CD14-positive monocyte (primary cell): ENCODE data around the gene URB1. TPM values are rescaled to one million over a fixed set of nuclear protein-coding genes. Genes with fewer than 3 reads are reported as not detected.
A peak's percentile ranks its signal among the peaks of the same experiment; 100 is the strongest.

Experiments
- DNase-seq, 3 donors: peaks; one replicate each; pipeline ENCODE4 v3.0.0-alpha.2; 2011 to 2022
- H2AFZ ChIP-seq: 2 replicates; pipeline ENCODE4 v1.6.0; 2012; ENCODE audit warnings: mild to moderate bottlenecking, low read depth, low read length, inconsistent platforms; ENCODE audit not compliant: insufficient read depth, poor library complexity, severe bottlenecking
- H3K27ac ChIP-seq, 2 donors: 1 replicate in 1 of 2; 2 replicates in 1 of 2; pipeline ENCODE4 v1.5.1; 2012 to 2013; ENCODE audit warnings: low read length in 2 of 2, control low read depth in 1 of 2, inconsistent platforms in 1 of 2, low read depth in 1 of 2, mild to moderate bottlenecking in 1 of 2
- H3K27me3 ChIP-seq, 2 donors: one replicate each; pipeline versions ENCODE4 v1.6.0 to v1.6.1; 2011 to 2013; ENCODE audit warnings: low read length in 2 of 2; ENCODE audit not compliant: control insufficient read depth in 2 of 2, insufficient read depth in 2 of 2
- H3K36me3 ChIP-seq, 2 donors: replicated peaks in 1 of 2; 1 replicate in 1 of 2; 2 replicates in 1 of 2; pipeline versions ENCODE4 v1.5.1 to v1.6.1; 2012 to 2013; ENCODE audit warnings: low read length in 2 of 2, control low read depth in 1 of 2, inconsistent platforms in 1 of 2, mild to moderate bottlenecking in 1 of 2; ENCODE audit not compliant: insufficient read depth in 2 of 2, control insufficient read depth in 1 of 2
- H3K4me1 ChIP-seq, 2 donors: 1 replicate in 1 of 2; 2 replicates in 1 of 2; pipeline versions ENCODE4 v1.5.1 to v1.6.1; 2012 to 2013; ENCODE audit warnings: low read length in 2 of 2, control low read depth in 1 of 2, inconsistent platforms in 1 of 2, mild to moderate bottlenecking in 1 of 2, moderate library complexity in 1 of 2; ENCODE audit not compliant: insufficient read depth in 2 of 2, control insufficient read depth in 1 of 2
- H3K4me2 ChIP-seq: replicated peaks from 2 replicates; pipeline ENCODE3; 2012; ENCODE audit warnings: low read length, moderate library complexity, mild to moderate bottlenecking; ENCODE audit not compliant: poor library complexity, severe bottlenecking; ENCODE audit errors: extremely low read depth
- H3K4me3 ChIP-seq, 3 experiments: fragments of 200-600 bp in 1 of 3; sonication (generic) in 1 of 3; replicated peaks in 1 of 3; 1 replicate in 2 of 3; 2 replicates in 1 of 3; pipeline ENCODE4 v1.5.1; 2011 to 2013; ENCODE audit warnings: low read length in 3 of 3, mild to moderate bottlenecking in 3 of 3, control low read depth in 2 of 3, low read depth in 2 of 3, inconsistent platforms in 1 of 3, moderate library complexity in 1 of 3
- H3K79me2 ChIP-seq: 2 replicates; pipeline ENCODE4 v1.6.0; 2012; ENCODE audit warnings: mild to moderate bottlenecking, control low read depth, inconsistent platforms, low read length, moderate library complexity; ENCODE audit not compliant: insufficient read depth
- H3K9ac ChIP-seq: 2 replicates; pipeline ENCODE4 v1.6.0; 2017; ENCODE audit warnings: low read length, mild to moderate bottlenecking; ENCODE audit not compliant: insufficient read depth, poor library complexity, severe bottlenecking
- H3K9me3 ChIP-seq, 2 donors: replicated peaks in 1 of 2; 1 replicate in 1 of 2; 2 replicates in 1 of 2; pipeline versions ENCODE4 v1.5.1 to v1.6.1; 2012 to 2013; ENCODE audit warnings: low read length in 2 of 2, control low read depth in 1 of 2; ENCODE audit not compliant: control insufficient read depth in 1 of 2, insufficient read depth in 1 of 2
- H4K20me1 ChIP-seq: 2 replicates; pipeline ENCODE4 v1.6.0; 2012; ENCODE audit warnings: mild to moderate bottlenecking, low read length, control low read depth, moderate library complexity; ENCODE audit not compliant: insufficient read depth
- H3K27ac Mint-ChIP-seq, 7 donors: one replicate each; pipeline ENCODE4 v1.8.0; 2020; ENCODE audit warnings: mild to moderate bottlenecking in 7 of 7, mixed read lengths in 7 of 7, moderate library complexity in 6 of 7, inconsistent platforms in 2 of 7
- H3K27me3 Mint-ChIP-seq, 3 donors: one replicate each; pipeline ENCODE4 v1.8.0; 2021 to 2022; ENCODE audit warnings: low read depth in 3 of 3, mild to moderate bottlenecking in 3 of 3, mixed read lengths in 3 of 3, moderate library complexity in 3 of 3, inconsistent platforms in 1 of 3
- H3K36me3 Mint-ChIP-seq, 2 donors: one replicate each; pipeline ENCODE4 v1.8.0; 2020; ENCODE audit warnings: mixed read lengths in 2 of 2, inconsistent platforms in 1 of 2, mild to moderate bottlenecking in 1 of 2
- H3K4me1 Mint-ChIP-seq: one replicate; pipeline ENCODE4 v1.8.0; 2020; ENCODE audit warnings: mild to moderate bottlenecking, mixed read lengths
- H3K4me3 Mint-ChIP-seq, 2 donors: one replicate each; pipeline ENCODE4 v1.8.0; 2020; ENCODE audit warnings: mild to moderate bottlenecking in 2 of 2, mixed read lengths in 2 of 2, moderate library complexity in 1 of 2
- H3K9me3 Mint-ChIP-seq, 7 donors: one replicate each; pipeline ENCODE4 v1.8.0; 2020 to 2022; ENCODE audit warnings: mixed read lengths in 7 of 7, mild to moderate bottlenecking in 6 of 7, moderate library complexity in 6 of 7, inconsistent platforms in 2 of 7
- CTCF ChIP-seq: fragments of 200-600 bp; IDR thresholded peaks from one replicate; pipeline ENCODE4 v1.8.0; 2022; ENCODE audit warnings: antibody characterized with exemption, mild to moderate bottlenecking
- WGBS: methylation state at CpG from one replicate; pipeline ENCODE4 v1.1.5; 2013; ENCODE audit warnings: missing lambda C conversion rate; ENCODE audit not compliant: insufficient coverage; 5-methylcytosine and 5-hydroxymethylcytosine counted together
- intact Hi-C, 2 donors: fragments of 100-400 bp; cut with micrococcal nuclease; formaldehyde crosslinking; loops; one replicate each; pipeline versions ENCODE4 v1.15.0 to v1.15.1; 2023
- polyA plus RNA-seq, 3 donors: library from polyadenylated mRNA; depleted of rRNA in 1 of 3; unstranded in 2 of 3; stranded (reverse) in 1 of 3; fragments of 300-500 nt in 2 of 3; fragments of >200 nt in 1 of 3; fragmentation: Illumina TruSeq in 2 of 3; gene quantifications; 1 replicate in 2 of 3; 2 replicates in 1 of 3; pipeline ENCODE4 v1.2.3, GENCODE V29; 2012 to 2021

URB1 gene
- polyA plus RNA-seq, 3 donors: 0.25 to 2.4 (median 0.47) TPM

- Histone ChIP-seq H3K27me3 (no peaks in the 10 kb centered on the region), H3K36me3 (peaks cover 97 to 100% of the 10 kb centered on the region in 2 donors), H2AFZ (no peak overlapping the region), H3K4me3 (no peak overlapping the region), H4K20me1 (no peaks in the 10 kb centered on the region), H3K4me1 (no peaks in the 10 kb centered on the region), H3K27ac (no peak overlapping the region), H3K9me3 (peaks cover 9 to 21% of the 10 kb centered on the region in 2 donors), H3K9ac (no peak overlapping the region), H3K79me2 (no peaks in the 10 kb centered on the region), H3K4me2 (no peak overlapping the region)
- no peak for TF ChIP-seq CTCF
- Mint-ChIP-seq H3K4me1 (no peaks in the 10 kb centered on the region), H3K4me3 (no peak overlapping the region), H3K36me3 (peaks cover 89 to 99% of the 10 kb centered on the region in 2 donors), H3K9me3 (peaks cover 2 to 15% (median 8%) of the 10 kb centered on the region in 7 donors), H3K27ac (no peak overlapping the region), H3K27me3 (peaks cover 0 to 2% (median 0%) of the 10 kb centered on the region in 3 donors)
- intact Hi-C loops: loop anchor here in 1 of 2 donors (10.0 kb wide), 1 partner anchor 54 kb away; no protein-coding TSS in a partner anchor
- WGBS: 97% methylated on average over 16 of the region's 16 CpGs
- DNase-seq: no peak
These were observed 42.4 kb downstream of the URB1 start for GRCh38 chr21:32350211-32350980.

GRCh38 chr21:32349333-32349944 is 43.4 kb downstream of the URB1 start:
- peaks cover 97 to 100% of the 10 kb centered on the region in 2 donors for H3K36me3 ChIP-seq
- peaks cover 89 to 99% of the 10 kb centered on the region in 2 donors for H3K36me3 Mint-ChIP-seq
- no peaks in the 10 kb centered on the region for H4K20me1 ChIP-seq
- H3K4me3 Mint-ChIP-seq: no peak overlapping the region
- H3K9me3 Mint-ChIP-seq: peaks cover 9 to 24% (median 17%) of the 10 kb centered on the region in 7 donors
- no peak for DNase-seq
- H3K4me3 ChIP-seq: no peak overlapping the region
- no peak overlapping the region for H3K27ac ChIP-seq
- H3K4me2 ChIP-seq: no peak overlapping the region
- no peak overlapping the region for H2AFZ ChIP-seq
- 97% methylated on average over 12 of the region's 16 CpGs for WGBS
- H3K27ac Mint-ChIP-seq: peak overlapping the region in 2 of 7 donors; percentile 16 to 50
- no peak overlapping the region for H3K9ac ChIP-seq
- peaks cover 19 to 31% of the 10 kb centered on the region in 2 donors for H3K9me3 ChIP-seq
- TF ChIP-seq CTCF: no peak
- H3K27me3 ChIP-seq: no peaks in the 10 kb centered on the region
- intact Hi-C loops: no loop called here
- no peaks in the 10 kb centered on the region for H3K4me1 Mint-ChIP-seq
- H3K79me2 ChIP-seq: no peaks in the 10 kb centered on the region
- peaks cover 0 to 2% (median 0%) of the 10 kb centered on the region in 3 donors for H3K27me3 Mint-ChIP-seq
- H3K4me1 ChIP-seq: no peaks in the 10 kb centered on the region
